Right lobe of liver (tissue), 6 donors: ENCODE data around the gene TGFBI. TPM values are rescaled to one million over a fixed set of nuclear protein-coding genes. Genes with fewer than 3 reads are reported as not detected.

Experiments used
- ATAC-seq, 4 donors: fragments of 200-7000 bp; cut with Tn5 transposase; one replicate each; pipeline ENCODE4 v1.9.1; 2020; ENCODE audit warnings: mild to moderate bottlenecking in 4 of 4, moderate library complexity in 4 of 4
- DNase-seq, 3 donors: peaks; one replicate each; pipeline ENCODE4 v3.0.0-alpha.2; 2020
- H3K27ac ChIP-seq, 3 donors: fragments of 200-600 bp; one replicate each; pipeline ENCODE4 v1.8.0; 2022
- H3K27me3 ChIP-seq, 2 donors: fragments of 200-600 bp; one replicate each; pipeline ENCODE4 v1.8.0; 2022
- H3K36me3 ChIP-seq, 4 donors: fragments of 200-600 bp; sonication (generic) in 1 of 4; one replicate each; pipeline versions ENCODE4 v1.5.1 to v1.8.0; 2017 to 2022; ENCODE audit warnings: control low read depth in 1 of 4
- H3K4me1 ChIP-seq, 4 donors: fragments of 200-600 bp; sonication (generic) in 1 of 4; one replicate each; pipeline versions ENCODE4 v1.5.1 to v1.8.0; 2017 to 2022; ENCODE audit warnings: control low read depth in 1 of 4
- H3K4me3 ChIP-seq, 3 donors: fragments of 200-600 bp; one replicate each; pipeline ENCODE4 v1.8.0; 2022
- H3K9me3 ChIP-seq, 4 donors: fragments of 200-600 bp; sonication (generic) in 1 of 4; one replicate each; pipeline versions ENCODE4 v1.5.1 to v1.8.0; 2017 to 2022; ENCODE audit warnings: control low read depth in 1 of 4
- CTCF ChIP-seq, 4 donors: fragments of 200-600 bp in 3 of 4; fragments of 450-650 bp in 1 of 4; IDR thresholded peaks; one replicate each; pipeline versions ENCODE4 v1.5.1 to v1.8.0; 2016 to 2022; ENCODE audit warnings: antibody characterized with exemption in 4 of 4, mild to moderate bottlenecking in 2 of 4
- POLR2A ChIP-seq: fragments of 450-650 bp; IDR thresholded peaks from one replicate; pipeline ENCODE4 v1.6.1; 2017; ENCODE audit warnings: antibody characterized with exemption, mild to moderate bottlenecking
- WGBS: methylation state at CpG from one replicate; pipeline ENCODE4 v1.1.6; 2018; ENCODE audit warnings: low coverage, low lambda C conversion rate; ENCODE audit not compliant: insufficient coverage; ENCODE audit errors: missing lambda C conversion rate; 5-methylcytosine and 5-hydroxymethylcytosine counted together
- intact Hi-C, 2 donors: fragments of 100-400 bp; cut with DNase I; formaldehyde crosslinking; loops; one replicate each; pipeline versions ENCODE4 v1.11.2 to v1.14.1; 2022
- total RNA-seq, 6 experiments: library from RNA; depleted of rRNA in 2 of 6; stranded (reverse); fragments of >200 nt in 2 of 6; fragmentation: NEBNext Ultra II Directional in 3 of 6; extraction: Animal tissue kit (Norgen Biotek cat#: 25700) in 3 of 6; gene quantifications; one replicate each; pipeline versions ENCODE4 v1.1.0 to v1.2.4, GENCODE V29; 2016 to 2023
- donor health status: DM: no; HTN: yes; CAD: no.
- donor health status: DM: no; HTN: no; CAD: no.
- donor health status: DM: no; HTN: no; CAD: no.
- donor health status: DM: no; HTN: yes; CAD: no.
- donor health status: DM: no; HTN: yes; CAD: no.

TGFBI gene
- total RNA-seq, 6 experiments from 2014 or later: 30.7 to 143 (median 87.2) TPM

- WGBS: 44% methylated on average over 2 of the region's 5 CpGs
- H3K27ac ChIP-seq: peak overlapping the region; percentile 73 to 93 (median 87)
- H3K36me3 ChIP-seq: no peaks in the 10 kb centered on the region
- H3K4me3 ChIP-seq: no peak overlapping the region
- no peaks in the 10 kb centered on the region for H3K27me3 ChIP-seq
- ATAC-seq: no peak
- H3K9me3 ChIP-seq: no peaks in the 10 kb centered on the region
- intact Hi-C loops: loop anchor here in 1 of 2 donors (10.0 kb wide), 1 partner anchor 83 kb away; no protein-coding TSS in a partner anchor
- no peak for TF ChIP-seq CTCF (IDR thresholded peaks at IDR 0.05)
- TF ChIP-seq POLR2A: no peak
- peaks cover 0 to 45% (median 20%) of the 10 kb centered on the region in 4 donors for H3K4me1 ChIP-seq
- DNase-seq: no peak
Measured at GRCh38 chr5:136057401-136058038, 28.7 kb downstream of the TGFBI start.

- TF ChIP-seq POLR2A (peak; percentile 54), CTCF (IDR thresholded peaks at IDR 0.05) (peak; percentile 33 to 46 (median 42))
- Histone ChIP-seq H3K36me3 (no peaks in the 10 kb centered on the region), H3K4me3 (no peak overlapping the region), H3K27me3 (no peaks in the 10 kb centered on the region), H3K27ac (peak overlapping the region; percentile 73 to 93 (median 87)), H3K4me1 (peaks cover 0 to 37% (median 16%) of the 10 kb centered on the region in 4 donors), H3K9me3 (no peaks in the 10 kb centered on the region)
- 25% methylated on average over 7 of the region's 10 CpGs for WGBS
- peak; percentile 66 to 79 (median 67) for ATAC-seq
- intact Hi-C loops: loop anchor here in 1 of 2 donors (10.0 kb wide), 1 partner anchor 84 kb away; no protein-coding TSS in a partner anchor
- peak; percentile 65 to 83 (median 76) for DNase-seq
Measured at GRCh38 chr5:136058039-136058971, 29.5 kb downstream of the TGFBI start.

GRCh38 chr5:136058972-136059354 is 30.2 kb downstream of the TGFBI start:
- no peak for TF ChIP-seq POLR2A
- no peak for TF ChIP-seq CTCF (IDR thresholded peaks at IDR 0.05)
- intact Hi-C loops: loop anchor here in 1 of 2 donors (10.0 kb wide), 1 partner anchor 84 kb away; no protein-coding TSS in a partner anchor
- Histone ChIP-seq H3K27ac (peak overlapping the region; percentile 63 to 93 (median 73)), H3K4me1 (peaks cover 0 to 33% (median 13%) of the 10 kb centered on the region in 4 donors), H3K9me3 (no peaks in the 10 kb centered on the region), H3K4me3 (no peak overlapping the region), H3K27me3 (no peaks in the 10 kb centered on the region), H3K36me3 (no peaks in the 10 kb centered on the region)
- 48% methylated on average over 5 of the region's 6 CpGs for WGBS
- DNase-seq: no peak
- ATAC-seq: peak in 2 of 4 donors; percentile 2 to 20

- Histone ChIP-seq H3K27ac (no peak overlapping the region), H3K9me3 (no peaks in the 10 kb centered on the region), H3K27me3 (no peaks in the 10 kb centered on the region), H3K4me3 (no peak overlapping the region), H3K36me3 (no peaks in the 10 kb centered on the region), H3K4me1 (peaks cover 0 to 28% (median 10%) of the 10 kb centered on the region in 4 donors)
- TF ChIP-seq POLR2A (no peak), CTCF (IDR thresholded peaks at IDR 0.05) (no peak)
- DNase-seq (peak in 1 of 3 donors; percentile 36), ATAC-seq (no peak)
- 83% methylated on average over 2 of the region's 7 CpGs for WGBS
- intact Hi-C loops: no loop called here
Measured at GRCh38 chr5:136060963-136061362, 32.2 kb downstream of the TGFBI start.
